ENCODE results near the gene ING3.
"Not testable (repeated sequence)": the region's sequence is repeated elsewhere in the genome, so short reads cannot be mapped to it uniquely, and the experiment has no call there.

The ING3 gene

GRCh38 chr7:120949998-120950538 is 509 bp upstream of the ING3 start:
- no peak for DNase-seq (ENCODE audit: low read depth in 2 of 2)

- DNase-seq (ENCODE audit: low read depth in 2 of 2) = no peak
These were observed 727 bp downstream of the ING3 start for GRCh38 chr7:120951309-120951699.

- no peak for DNase-seq (ENCODE audit: low read depth in 2 of 2)
These were observed 1.2 kb downstream of the ING3 start for GRCh38 chr7:120951826-120952225.

GRCh38 chr7:120955577-120956149 is 5.1 kb downstream of the ING3 start:
- DNase-seq (ENCODE audit: low read depth in 2 of 2) = no peak

- no peak for DNase-seq (ENCODE audit: low read depth in 2 of 2)
These were observed 9.4 kb downstream of the ING3 start for GRCh38 chr7:120959929-120960484.

- DNase-seq (ENCODE audit: low read depth in 2 of 2) = no peak
These were observed 10.1 kb downstream of the ING3 start for GRCh38 chr7:120960714-120961113.

- no peak for DNase-seq (ENCODE audit: low read depth in 2 of 2)
These were observed 11.1 kb downstream of the ING3 start for GRCh38 chr7:120961638-120962173.

GRCh38 chr7:120964088-120964487 is 13.5 kb downstream of the ING3 start:
- DNase-seq (ENCODE audit: low read depth in 2 of 2) = no peak

GRCh38 chr7:120966961-120967360 is 16.4 kb downstream of the ING3 start:
- DNase-seq (ENCODE audit: low read depth in 2 of 2) = no peak

GRCh38 chr7:120973849-120974248 is 23.3 kb downstream of the ING3 start:
- no peak for DNase-seq (ENCODE audit: low read depth in 2 of 2)

- no peak for DNase-seq (ENCODE audit: low read depth in 2 of 2)
These were observed 29.4 kb downstream of the ING3 start for GRCh38 chr7:120979765-120980499.

- DNase-seq (ENCODE audit: low read depth in 2 of 2) = no peak
These were observed 30.5 kb downstream of the ING3 start for GRCh38 chr7:120981117-120981516.

GRCh38 chr7:120981888-120982615 is 31.5 kb downstream of the ING3 start:
- DNase-seq (ENCODE audit: low read depth in 2 of 2) = no peak

GRCh38 chr7:120983592-120983991 is 33.0 kb downstream of the ING3 start:
- not testable (repeated sequence) for DNase-seq (ENCODE audit: low read depth in 2 of 2)

GRCh38 chr7:120984406-120984805 is 33.8 kb downstream of the ING3 start:
- no peak for DNase-seq (ENCODE audit: low read depth in 2 of 2)

GRCh38 chr7:120985130-120985758 is 34.7 kb downstream of the ING3 start:
- DNase-seq (ENCODE audit: low read depth in 2 of 2) = no peak

GRCh38 chr7:120985839-120986238 is 35.3 kb downstream of the ING3 start:
- DNase-seq (ENCODE audit: low read depth in 2 of 2) = no peak

- DNase-seq (ENCODE audit: low read depth in 2 of 2) = no peak
These were observed 36.1 kb downstream of the ING3 start for GRCh38 chr7:120986650-120987049.

GRCh38 chr7:120987280-120987679 is 36.7 kb downstream of the ING3 start:
- no peak for DNase-seq (ENCODE audit: low read depth in 2 of 2)

- peak; percentile 71 to 73 for DNase-seq (ENCODE audit: low read depth in 2 of 2)
These were observed 37.4 kb downstream of the ING3 start for GRCh38 chr7:120987683-120988590.
